GM19395 (cell line): ENCODE results near the gene MICU2.

ENCODE experiments used
- ATAC-seq: cut with Tn5 transposase; IDR thresholded peaks from one replicate; pipeline ENCODE4 v1.9.1; 2021; ENCODE audit warnings: mild to moderate bottlenecking, moderate library complexity; ENCODE audit not compliant: unreplicated experiment

Gene MICU2

DNA sequence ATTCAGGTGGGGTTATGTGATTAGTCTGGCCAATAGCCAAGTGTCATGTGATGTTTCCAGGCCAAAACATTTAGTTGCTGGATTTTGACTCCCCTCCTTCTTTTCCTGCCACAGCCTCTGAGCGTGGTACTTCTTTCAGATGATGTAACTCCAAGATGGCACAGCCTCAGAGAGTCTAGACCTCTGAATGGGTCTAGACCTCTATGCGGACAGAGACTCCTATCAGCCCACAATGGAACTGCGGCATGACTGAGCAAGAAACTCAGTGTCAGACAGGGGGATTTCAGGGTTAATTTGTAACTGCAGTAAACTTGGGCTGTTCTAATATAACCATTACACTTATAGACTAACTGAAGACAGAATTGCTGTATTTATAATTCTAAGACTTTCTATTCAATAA, 102.3 kb downstream of the MICU2 start:
- no peak for ATAC-seq

- no peak for ATAC-seq
Measured at GRCh38 chr13:21486322-21486721, 117.6 kb downstream of the MICU2 start.

DNA sequence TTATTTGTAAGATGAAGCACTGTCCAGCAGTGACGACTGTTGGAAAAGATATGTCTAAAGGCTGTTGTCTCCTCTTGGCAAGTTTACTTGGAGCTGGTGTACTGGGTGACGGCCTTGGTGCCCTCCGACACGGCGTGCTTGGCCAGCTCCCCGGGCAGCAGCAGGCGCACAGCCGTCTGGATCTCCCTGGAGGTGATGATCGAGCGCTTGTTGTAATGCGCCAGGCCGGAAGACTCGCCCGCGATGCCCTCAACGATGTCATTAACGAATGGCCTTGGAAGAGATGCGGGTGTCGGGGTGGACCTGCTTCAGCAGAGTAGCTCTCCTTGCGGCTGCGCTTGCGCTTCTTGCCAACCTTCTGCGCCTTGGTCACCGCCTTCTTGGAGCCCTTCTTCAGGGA, 120.2 kb downstream of the MICU2 start:
- ATAC-seq, result no peak

GRCh38 chr13:21481359-21481758, 122.6 kb downstream of the MICU2 start:
- no peak for ATAC-seq

- ATAC-seq, result no peak
Measured at GRCh38 chr13:21478881-21479808, 124.8 kb downstream of the MICU2 start.

- peak; percentile 90 for ATAC-seq
Measured at GRCh38 chr13:21476893-21477472, 127.0 kb downstream of the MICU2 start.

GRCh38 chr13:21475115-21475514, 128.9 kb downstream of the MICU2 start:
- no peak for ATAC-seq

DNA sequence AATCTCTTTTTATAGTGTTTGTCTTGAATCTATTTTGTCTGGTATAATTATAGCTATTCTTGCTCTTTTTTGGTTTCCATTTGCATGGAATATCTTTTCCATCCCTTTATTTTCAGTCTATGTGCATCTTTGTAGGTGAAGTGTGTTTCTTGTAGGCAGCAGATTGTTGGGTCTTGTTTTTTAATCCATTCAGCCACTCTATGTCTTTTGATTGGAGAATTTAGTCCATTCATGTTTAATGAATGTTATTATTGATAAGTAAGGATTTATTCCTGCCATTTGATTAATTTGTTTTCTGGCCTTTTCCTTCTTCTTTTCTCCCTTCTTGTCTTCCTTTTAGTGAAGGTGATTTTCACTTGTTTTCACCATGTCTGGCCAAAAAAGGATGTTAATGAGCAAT, 133.2 kb downstream of the MICU2 start:
- ATAC-seq, result no peak

DNA sequence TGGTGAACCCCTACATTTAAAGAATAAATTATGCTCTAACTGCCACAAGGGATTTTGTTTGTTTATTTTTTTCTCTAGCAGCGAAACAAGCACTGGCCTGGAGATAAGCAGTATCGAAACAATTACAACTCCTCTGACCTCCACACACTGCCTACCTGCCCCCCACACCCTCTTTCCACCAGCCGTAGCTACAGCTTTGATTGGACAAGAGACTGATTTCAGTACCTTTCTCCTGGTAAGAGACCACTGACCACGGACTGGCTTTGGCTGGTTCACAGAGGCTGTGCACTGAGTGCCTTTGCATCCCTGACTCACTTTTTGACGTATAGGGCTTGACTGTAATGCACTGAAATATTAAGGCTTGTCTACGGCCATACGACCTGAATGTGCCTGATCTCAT, 137.4 kb downstream of the MICU2 start:
- no peak for ATAC-seq

GRCh38 chr13:21465710-21466160, 138.2 kb downstream of the MICU2 start:
- no peak for ATAC-seq

- ATAC-seq, result no peak
Measured at GRCh38 chr13:21463424-21463823, 140.5 kb downstream of the MICU2 start.

GRCh38 chr13:21461131-21461530, 142.8 kb downstream of the MICU2 start:
- no peak for ATAC-seq

DNA sequence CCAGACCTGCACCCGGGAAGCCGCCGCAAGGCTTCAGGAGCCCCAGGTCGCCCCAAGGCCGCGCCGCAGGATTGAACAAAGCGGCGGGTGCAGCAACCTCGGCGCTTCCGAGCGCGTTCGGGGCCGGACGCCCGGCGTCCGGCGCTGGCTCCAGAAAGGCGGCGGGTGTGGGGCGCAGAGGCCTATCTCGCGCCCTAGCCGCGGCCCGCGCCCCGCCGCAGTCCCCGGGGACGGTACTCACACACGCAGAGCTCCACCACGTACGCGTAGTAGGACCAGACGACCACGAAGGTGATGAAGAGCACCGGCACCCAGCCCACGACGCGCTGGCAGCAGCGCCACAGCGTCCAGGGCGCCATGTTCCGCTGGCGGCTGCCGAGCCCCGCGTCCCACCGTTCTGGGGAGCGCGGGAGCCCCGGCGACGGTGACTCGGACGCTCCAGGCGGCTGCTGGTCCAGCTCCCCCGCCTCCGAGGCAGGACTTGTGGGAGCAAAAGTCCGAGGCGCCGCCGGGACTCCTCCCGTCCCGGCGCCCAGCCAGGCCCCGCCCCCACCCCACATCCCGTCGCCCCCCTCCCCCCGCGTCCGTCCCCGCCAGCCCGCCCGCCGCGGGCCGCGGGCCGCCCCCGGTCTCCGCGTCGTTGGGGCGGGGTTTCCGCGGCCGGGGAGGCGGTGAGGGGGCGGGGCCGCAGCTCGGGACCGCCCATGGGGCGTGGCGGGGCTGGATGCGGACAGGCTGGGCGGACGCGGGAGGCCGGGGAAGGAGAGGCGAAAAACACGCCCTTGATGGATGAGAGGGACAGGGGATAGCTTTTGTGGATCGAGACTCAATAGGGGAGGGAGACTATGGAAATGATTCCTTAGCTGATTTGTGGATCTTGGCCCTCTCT, 144.9 kb downstream of the MICU2 start, which contains the start of gene ZDHHC20:
Gene ZDHHC20, minus strand, starts transcription at position 491 of the 889 bp plus-strand sequence. Its CDS starts 132 bp downstream, at position 359.
- ATAC-seq, result peak; percentile 79

GRCh38 chr13:21458451-21458812, 145.5 kb downstream of the MICU2 start:
- ATAC-seq, result peak; percentile 47

DNA sequence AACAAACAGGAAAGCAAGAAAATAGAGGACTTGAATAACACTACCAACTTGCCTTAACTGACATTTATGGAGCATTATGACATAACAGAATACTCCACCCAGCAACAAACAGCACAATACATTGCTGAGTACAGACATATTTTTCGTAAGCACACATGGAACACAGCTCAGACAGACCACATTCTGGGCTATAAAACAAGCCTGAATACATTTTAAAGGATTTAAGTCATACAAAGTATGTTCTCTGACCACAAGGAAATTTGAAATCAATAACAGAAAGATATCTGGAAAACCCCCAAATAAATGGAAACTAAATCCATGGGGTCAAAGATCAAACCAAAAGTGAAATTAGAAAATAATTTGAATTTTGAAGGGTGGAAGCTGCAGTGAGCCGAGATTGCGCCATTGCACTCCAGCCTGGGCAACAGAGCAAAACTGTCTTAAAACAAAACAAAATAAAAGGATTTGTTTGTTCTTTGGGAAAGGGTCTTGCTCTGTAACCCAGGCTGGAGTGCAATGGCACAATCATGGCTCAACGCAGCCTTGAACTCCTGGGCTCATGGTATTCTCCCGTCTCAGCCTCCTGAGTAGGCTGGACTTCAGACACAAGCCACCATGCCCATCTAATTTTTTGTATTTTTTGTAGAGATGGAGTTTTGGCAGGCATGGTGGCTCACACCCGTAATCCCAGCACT, 150.4 kb downstream of the MICU2 start:
- no peak for ATAC-seq

DNA sequence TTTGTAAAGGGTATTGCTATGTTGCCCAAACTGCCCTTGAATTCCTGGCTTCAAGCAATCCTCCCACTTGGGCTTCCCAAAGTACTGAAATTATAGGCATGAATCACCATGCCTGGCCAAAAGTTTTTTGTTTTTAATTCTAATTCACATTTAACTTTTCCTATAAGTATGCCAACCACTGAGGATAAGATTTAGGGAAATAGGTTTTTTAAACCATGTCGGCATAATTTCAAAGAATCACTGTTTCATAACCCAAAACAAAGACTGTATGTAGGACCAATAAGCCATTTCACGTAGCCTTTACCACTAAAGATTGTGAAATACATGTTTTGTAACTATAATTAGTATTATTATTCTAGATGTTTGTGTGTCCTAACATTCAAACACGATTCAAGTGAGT, 153.0 kb downstream of the MICU2 start:
- no peak for ATAC-seq

DNA sequence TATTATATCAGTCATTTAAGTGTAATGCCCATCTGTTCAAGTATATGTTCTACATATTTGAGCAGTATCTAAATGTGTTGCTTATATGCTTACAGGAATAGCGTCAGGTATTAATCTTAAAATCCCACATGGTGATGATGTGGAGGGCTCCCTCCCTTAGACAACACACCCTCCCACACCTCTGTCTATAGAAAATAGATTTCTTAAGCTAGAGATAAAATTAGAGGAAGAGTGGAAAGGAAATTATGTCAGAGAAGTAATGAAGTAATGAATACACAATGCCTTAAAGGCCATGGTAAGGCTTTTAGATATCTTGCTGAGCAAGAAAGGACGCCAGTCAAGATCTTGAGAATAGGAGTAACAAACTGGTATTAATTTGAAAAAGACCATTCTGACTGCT, 157.3 kb downstream of the MICU2 start:
- ATAC-seq, result no peak

GRCh38 chr13:21445759-21446158, 158.2 kb downstream of the MICU2 start:
- no peak for ATAC-seq

DNA sequence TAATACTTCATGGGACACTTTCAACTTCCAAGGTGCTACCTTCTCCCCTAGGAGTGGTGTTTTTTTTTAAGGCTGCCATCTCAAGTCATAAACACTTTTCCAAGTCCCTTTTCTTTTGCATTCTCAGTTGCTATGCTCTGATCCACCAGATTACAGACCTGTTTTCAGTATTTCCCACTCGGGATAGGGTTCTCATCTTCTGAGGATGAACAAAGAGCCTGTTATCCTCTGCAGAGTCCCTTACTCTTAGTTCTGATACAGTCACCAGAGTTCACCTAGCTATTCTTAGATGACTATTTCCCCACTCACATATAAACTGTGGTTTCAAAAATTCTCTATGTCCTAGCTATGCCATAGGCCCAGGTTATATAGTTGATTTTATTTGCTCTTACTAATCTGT, 160.8 kb downstream of the MICU2 start:
- ATAC-seq, result no peak
